Panc1 (cell line): ENCODE data around the gene SPAM1. TPM values are rescaled to one million over a fixed set of nuclear protein-coding genes. Genes with fewer than 3 reads are reported as not detected.

Source experiments
- ATAC-seq: fragments of 200-7000 bp; cut with Tn5 transposase; 2 replicates; pipeline ENCODE4 v1.9.1; 2020; ENCODE audit warnings: mild to moderate bottlenecking, moderate library complexity
- BruUV-seq: library from RNA; stranded (reverse); fragments of 400-500 nt; replicated peaks from 2 replicates; lab custom pipeline; 2021; lab: Mats Ljungman, UMichigan
- CTCF ChIA-PET: fragments of 300-600 bp; sonication (Branson Sonifier 250); formaldehyde crosslinking; loops from one replicate; lab custom pipeline; 2022; ENCODE audit warnings: antibody characterized with exemption; lab: Charles Lee
- POLR2A ChIA-PET: fragments of 300-600 bp; sonication (Branson Sonifier 250); formaldehyde crosslinking; loops from one replicate; lab custom pipeline; 2022; ENCODE audit warnings: antibody characterized with exemption; lab: Charles Lee
- DNase-seq: peaks from one replicate; pipeline ENCODE4 v3.0.0-alpha.2; 2010; ENCODE audit warnings: low read depth, low spot score
- H3K27ac ChIP-seq: 2 replicates; pipeline ENCODE4 v1.5.1; 2011; ENCODE audit warnings: mild to moderate bottlenecking, low read length, inconsistent platforms
- H3K27me3 ChIP-seq: fragments of 200-500 bp; sonication (Bioruptor generic); 2 replicates; pipeline ENCODE4 v1.6.0; 2014; ENCODE audit warnings: low read length, inconsistent platforms; ENCODE audit not compliant: control insufficient read depth, insufficient read depth
- H3K36me3 ChIP-seq: fragments of 200-500 bp; sonication (Bioruptor generic); 2 replicates; pipeline ENCODE4 v1.5.1; 2014; ENCODE audit warnings: inconsistent platforms, mild to moderate bottlenecking, low read length, moderate library complexity; ENCODE audit not compliant: control insufficient read depth, insufficient read depth
- H3K4me1 ChIP-seq: 2 replicates; pipeline ENCODE4 v1.5.1; 2011; ENCODE audit warnings: inconsistent platforms, mild to moderate bottlenecking, low read length, moderate library complexity; ENCODE audit not compliant: control insufficient read depth, insufficient read depth
- H3K4me3 ChIP-seq, 2 experiments: 2 replicates each; pipeline ENCODE4 v1.5.1; 2011 to 2012; ENCODE audit warnings: low read depth in 2 of 2, low read length in 2 of 2, mild to moderate bottlenecking in 2 of 2, inconsistent platforms in 1 of 2, moderate library complexity in 1 of 2
- H3K9me3 ChIP-seq: fragments of 200-500 bp; sonication (Bioruptor generic); 2 replicates; pipeline ENCODE4 v1.5.1; 2014; ENCODE audit warnings: low read depth, mild to moderate bottlenecking, inconsistent platforms, low read length, moderate library complexity; ENCODE audit not compliant: control insufficient read depth, insufficient read depth
- CTCF ChIP-seq: fragments of 450-650 bp; IDR thresholded peaks from 2 replicates; pipeline ENCODE4 v1.5.1; 2017; ENCODE audit warnings: mild to moderate bottlenecking
- POLR2AphosphoS5 ChIP-seq: IDR thresholded peaks from 2 replicates; pipeline ENCODE4 v1.6.1; 2012; ENCODE audit warnings: mild to moderate bottlenecking, low read depth, low read length, moderate library complexity
- REST ChIP-seq, 2 experiments: IDR thresholded peaks; 2 replicates each; pipeline ENCODE4 v1.6.1; 2011 to 2012; ENCODE audit warnings: low read depth in 2 of 2, control low read depth in 1 of 2, low read length in 1 of 2, mild to moderate bottlenecking in 1 of 2, moderate library complexity in 1 of 2; ENCODE audit not compliant: insufficient read depth in 1 of 2
- SIN3A ChIP-seq: IDR thresholded peaks from 2 replicates; pipeline ENCODE4 v1.6.1; 2012; ENCODE audit warnings: low read depth, mild to moderate bottlenecking, low read length, moderate library complexity, borderline replicate concordance; ENCODE audit not compliant: insufficient read depth
- TCF7L2 ChIP-seq: IDR thresholded peaks from 2 replicates; pipeline ENCODE4 v1.6.1; 2011; ENCODE audit warnings: mild to moderate bottlenecking, low read depth, low read length, inconsistent platforms
- in situ Hi-C: cut with HindIII; loops from 2 replicates; pipeline ENCODE4 v1.10.0; 2016; ENCODE audit warnings: low sequenced_read_pairs, low pct_unique_long_range_greater_than_20kb
- intact Hi-C: fragments of 100-400 bp; cut with micrococcal nuclease; formaldehyde crosslinking; loops from one replicate; pipeline ENCODE4 v1.10.0; 2022; ENCODE audit not compliant: unreplicated experiment
- total RNA-seq: library from RNA; stranded (reverse); gene quantifications from one replicate; pipeline ENCODE4 v1.2.1, GENCODE V29; 2021; ENCODE audit not compliant: unreplicated experiment

SPAM1 gene
- total RNA-seq, 1 experiment from 2014 or later, result not detected

- no peaks in the 10 kb centered on the region for H3K4me1 ChIP-seq
- DNase-seq, result no peak
- ATAC-seq, result no peak
- TF ChIP-seq TCF7L2 (no peak), SIN3A (no peak), CTCF (no peak), REST (IDR thresholded peaks at IDR 0.05; ENCODE audit: insufficient read depth in 1 of 2, low read depth in 2 of 2, low read length in 1 of 2) (no peak), POLR2AphosphoS5 (no peak)
- no peak overlapping the region for H3K27ac ChIP-seq
- no TSS peak for BruUV-seq
- no peaks in the 10 kb centered on the region for H3K27me3 ChIP-seq
- in situ Hi-C loops, result no loop called here
- CTCF ChIA-PET, result no interaction called here
- POLR2A ChIA-PET, result no interaction called here
- no peaks in the 10 kb centered on the region for H3K9me3 ChIP-seq
- intact Hi-C loops, result no loop called here
- no peaks in the 10 kb centered on the region for H3K36me3 ChIP-seq
- no peak overlapping the region for H3K4me3 ChIP-seq
Observed at GRCh38 chr7:123974326-123974908, 49.4 kb downstream of the SPAM1 start.

DNA sequence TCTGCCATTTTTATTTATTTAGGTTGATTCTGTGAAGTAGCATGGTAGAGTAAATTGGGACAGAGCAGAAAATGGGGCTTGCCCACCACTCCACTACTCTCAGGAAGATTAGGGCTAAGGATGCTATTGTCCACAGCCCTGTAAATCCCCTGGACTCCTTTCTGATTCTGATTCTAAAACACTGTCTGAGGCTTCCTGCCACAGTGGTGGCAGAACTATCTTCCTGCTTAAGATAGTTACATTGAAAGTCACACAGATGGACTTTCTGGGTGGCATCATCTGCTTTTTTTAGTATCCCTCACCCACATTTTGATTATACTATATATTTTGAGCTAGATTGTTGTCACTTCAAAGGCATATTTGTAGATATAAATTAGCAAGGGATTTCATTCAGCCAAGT lies 50.0 kb downstream of the SPAM1 start:
- intact Hi-C loops (no loop called here), in situ Hi-C loops (no loop called here)
- no peaks in the 10 kb centered on the region for H3K9me3 ChIP-seq
- TF ChIP-seq SIN3A, result no peak
- no peak for TF ChIP-seq POLR2AphosphoS5
- no peak for TF ChIP-seq TCF7L2
- TF ChIP-seq REST (IDR thresholded peaks at IDR 0.05; ENCODE audit: insufficient read depth in 1 of 2, low read depth in 2 of 2, low read length in 1 of 2), result no peak
- TF ChIP-seq CTCF, result no peak
- no TSS peak for BruUV-seq
- no peak for DNase-seq
- ATAC-seq, result no peak
- H3K4me3 ChIP-seq, result no peak overlapping the region
- H3K27me3 ChIP-seq, result no peaks in the 10 kb centered on the region
- no peaks in the 10 kb centered on the region for H3K36me3 ChIP-seq
- POLR2A ChIA-PET, result no interaction called here
- no peak overlapping the region for H3K27ac ChIP-seq
- CTCF ChIA-PET, result no interaction called here
- no peaks in the 10 kb centered on the region for H3K4me1 ChIP-seq
